Esophagus mucosa (tissue), 1 donor: ENCODE results near the gene DSCAM. TPM values are rescaled to one million over a fixed set of nuclear protein-coding genes. Genes with fewer than 3 reads are reported as not detected.
"Not testable (repeated sequence)": the region's sequence is repeated elsewhere in the genome, so short reads cannot be mapped to it uniquely, and the experiment has no call there.

Experiments
- ATAC-seq: fragments of 200-7000 bp; cut with Tn5 transposase; one replicate; pipeline ENCODE4 v1.9.1; 2020
- total RNA-seq: library from RNA; stranded (reverse); gene quantifications from one replicate; pipeline ENCODE4 v1.2.4, GENCODE V29; 2023
- donor health status: DM: yes; HTN: yes; CAD: no.

DSCAM gene
- not detected for total RNA-seq

GRCh38 chr21:40846587-40847411, at the start of gene DSCAM:
TSS of gene DSCAM (minus strand) at chr21:40847158. CDS start at chr21:40846661, 497 bp downstream.
- ATAC-seq: no peak

- not testable (repeated sequence) for ATAC-seq
Observed at GRCh38 chr21:40895697-40896096, 48.7 kb upstream of the DSCAM start.

- ATAC-seq: peak; percentile 89
Observed at GRCh38 chr21:40886931-40887330, 40.0 kb upstream of the DSCAM start.

GRCh38 chr21:40886006-40886405, 39.0 kb upstream of the DSCAM start:
- ATAC-seq: no peak

GRCh38 chr21:40882192-40882915, 35.4 kb upstream of the DSCAM start:
- no peak for ATAC-seq

GRCh38 chr21:40881767-40882166, 34.8 kb upstream of the DSCAM start:
- ATAC-seq: no peak

GRCh38 chr21:40871099-40871498, 24.1 kb upstream of the DSCAM start:
- ATAC-seq: no peak

- ATAC-seq: no peak
Observed at GRCh38 chr21:40863839-40864238, 16.9 kb upstream of the DSCAM start.

- no peak for ATAC-seq
Observed at GRCh38 chr21:40858517-40858916, 11.6 kb upstream of the DSCAM start.

GRCh38 chr21:40853956-40854688, 7.2 kb upstream of the DSCAM start:
- ATAC-seq: no peak

- ATAC-seq: no peak
Observed at GRCh38 chr21:40852563-40852962, 5.6 kb upstream of the DSCAM start.

- ATAC-seq: no peak
Observed at GRCh38 chr21:40851749-40852148, 4.8 kb upstream of the DSCAM start.

GRCh38 chr21:40850071-40850470, 3.1 kb upstream of the DSCAM start:
- ATAC-seq: no peak

GRCh38 chr21:40847951-40848350, 993 bp upstream of the DSCAM start:
- ATAC-seq: no peak

GRCh38 chr21:40846103-40846502, 855 bp downstream of the DSCAM start:
- no peak for ATAC-seq

- ATAC-seq: peak; percentile 83
Observed at GRCh38 chr21:40845441-40845995, 1.4 kb downstream of the DSCAM start.

GRCh38 chr21:40844935-40845334, 2.0 kb downstream of the DSCAM start:
- ATAC-seq: no peak

- ATAC-seq: no peak
Observed at GRCh38 chr21:40842197-40842552, 4.8 kb downstream of the DSCAM start.

GRCh38 chr21:40841524-40842196, 5.3 kb downstream of the DSCAM start:
- peak; percentile 57 for ATAC-seq

- no peak for ATAC-seq
Observed at GRCh38 chr21:40840401-40841125, 6.4 kb downstream of the DSCAM start.

- ATAC-seq: no peak
Observed at GRCh38 chr21:40839521-40839920, 7.4 kb downstream of the DSCAM start.

- ATAC-seq: no peak
Observed at GRCh38 chr21:40837456-40837855, 9.5 kb downstream of the DSCAM start.
